BLaER1 treated with 17β-estradiol and CSF1 and Interleukin-3, amounts not matched to agents 10 nM and 100 nM (cell line): ENCODE data around the gene RPN2.

Source experiments
- H3K27ac ChIP-seq, 11 experiments: shearing (Covaris generic); formaldehyde crosslinking; 2 replicates each; pipeline ENCODE4 v1.8.1; 2022
- H3K27me3 ChIP-seq, 11 experiments: shearing (Covaris generic); formaldehyde crosslinking; 2 replicates each; pipeline ENCODE4 v1.8.1; 2022
- H3K36me3 ChIP-seq, 11 experiments: shearing (Covaris generic); formaldehyde crosslinking; 2 replicates each; pipeline ENCODE4 v1.8.1; 2022
- H3K4me1 ChIP-seq, 10 experiments: shearing (Covaris generic); formaldehyde crosslinking; 2 replicates each; pipeline ENCODE4 v1.8.1; 2022
- H3K4me2 ChIP-seq, 11 experiments: shearing (Covaris generic); formaldehyde crosslinking; 2 replicates each; pipeline ENCODE4 v1.8.1; 2022
- H3K4me3 ChIP-seq, 10 experiments: shearing (Covaris generic); formaldehyde crosslinking; 2 replicates each; pipeline ENCODE4 v1.8.1; 2022
- H3K9ac ChIP-seq, 11 experiments: shearing (Covaris generic); formaldehyde crosslinking; 2 replicates each; pipeline ENCODE4 v1.8.1; 2022
- H3K9me3 ChIP-seq, 11 experiments: shearing (Covaris generic); formaldehyde crosslinking; replicated peaks in 1 of 11; 2 replicates each; pipeline ENCODE4 v1.8.1; 2022
- H4K20me1 ChIP-seq, 11 experiments: shearing (Covaris generic); formaldehyde crosslinking; 2 replicates each; pipeline ENCODE4 v1.8.1; 2022
- Cebpa-rat ChIP-seq, 11 experiments: shearing (Covaris generic); IDR thresholded peaks; 2 replicates each; pipeline ENCODE4 v1.8.1; 2022

Gene RPN2

DNA sequence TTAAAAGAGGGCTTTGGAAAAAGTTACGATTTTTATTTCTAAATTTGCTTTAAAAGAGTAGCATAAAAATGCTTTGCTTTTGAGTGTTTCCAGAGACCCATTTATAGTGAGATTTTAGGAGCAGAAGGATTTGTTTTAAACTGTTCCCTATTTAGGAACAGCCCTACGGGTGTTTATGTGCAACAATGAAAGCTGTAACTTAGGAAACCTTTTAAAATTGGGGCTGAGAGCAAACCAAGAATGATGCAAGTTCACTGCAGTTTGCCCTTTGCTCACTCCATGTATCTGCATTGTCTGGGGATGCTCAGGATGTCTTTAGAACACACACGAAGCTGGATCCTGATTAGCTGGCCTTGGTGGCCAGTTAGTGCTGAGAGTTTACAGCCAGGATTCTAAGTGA, 41.6 kb downstream of the RPN2 start:
- H3K27me3 ChIP-seq, result no peaks in the 10 kb centered on the region
- peaks cover 78 to 100% (median 99%) of the 10 kb centered on the region in 11 experiments for H3K36me3 ChIP-seq
- peaks cover 0 to 25% (median 0%) of the 10 kb centered on the region in 10 experiments; a peak in 7 of 20 replicates for H3K4me1 ChIP-seq
- H4K20me1 ChIP-seq, result peaks cover 0 to 47% (median 18%) of the 10 kb centered on the region in 11 experiments; a peak in 17 of 22 replicates
- no peak for TF ChIP-seq Cebpa-rat (IDR thresholded peaks at IDR 0.05)
- 0 out of 22 replicates have a peak, but pooled peaks cover 0 to 4% (median 0%) of the 10 kb centered on the region in 11 experiments for H3K9me3 ChIP-seq
- H3K4me3 ChIP-seq, result no peak overlapping the region
- H3K4me2 ChIP-seq, result no peak overlapping the region
- no peak overlapping the region for H3K9ac ChIP-seq
- no peak overlapping the region for H3K27ac ChIP-seq

- no peak overlapping the region for H3K4me3 ChIP-seq
- no peak for TF ChIP-seq Cebpa-rat (IDR thresholded peaks at IDR 0.05)
- H3K9me3 ChIP-seq, result 0 out of 22 replicates have a peak, but pooled peaks cover 0 to 4% (median 0%) of the 10 kb centered on the region in 11 experiments
- peak overlapping the region in 1 of 11 experiments; percentile 39; a peak in 1 of 22 replicates for H3K27ac ChIP-seq
- H3K4me2 ChIP-seq, result peak overlapping the region in 3 of 11 experiments; percentile 24 to 75 (median 66); a peak in 5 of 22 replicates
- no peaks in the 10 kb centered on the region for H3K27me3 ChIP-seq
- H3K4me1 ChIP-seq, result peaks cover 0 to 25% (median 0%) of the 10 kb centered on the region in 10 experiments; a peak in 7 of 20 replicates
- H4K20me1 ChIP-seq, result peaks cover 0 to 47% (median 27%) of the 10 kb centered on the region in 11 experiments; a peak in 17 of 22 replicates
- peaks cover 78 to 100% (median 99%) of the 10 kb centered on the region in 11 experiments for H3K36me3 ChIP-seq
- no peak overlapping the region for H3K9ac ChIP-seq
Observed at GRCh38 chr20:37222086-37222485, 43.0 kb downstream of the RPN2 start.

DNA sequence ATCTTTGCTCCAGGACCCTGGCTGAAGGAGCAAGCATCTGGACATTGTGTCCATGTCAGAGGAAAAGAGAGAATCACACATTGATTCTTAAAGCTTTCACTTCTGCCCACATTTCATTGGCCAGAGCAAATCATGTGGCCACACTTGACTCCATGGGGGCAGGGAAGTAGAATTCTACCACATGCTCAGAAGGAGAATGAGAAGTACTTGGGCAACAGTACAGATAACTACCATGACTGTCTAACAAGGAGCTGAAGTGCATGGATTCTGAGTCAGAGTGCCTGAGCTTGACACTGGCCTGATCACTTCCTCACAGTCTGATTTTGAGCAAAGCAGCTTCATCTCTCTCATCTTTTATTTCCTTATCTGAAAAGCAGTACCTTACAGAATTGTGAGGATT, 43.9 kb downstream of the RPN2 start:
- TF ChIP-seq Cebpa-rat (IDR thresholded peaks at IDR 0.05), result no peak
- no peak overlapping the region for H3K4me3 ChIP-seq
- 0 out of 22 replicates have a peak, but pooled peaks cover 0 to 3% (median 0%) of the 10 kb centered on the region in 11 experiments for H3K9me3 ChIP-seq
- H3K9ac ChIP-seq, result no peak overlapping the region
- peaks cover 0 to 25% (median 0%) of the 10 kb centered on the region in 10 experiments; a peak in 7 of 20 replicates for H3K4me1 ChIP-seq
- peaks cover 0 to 48% (median 27%) of the 10 kb centered on the region in 11 experiments; a peak in 17 of 22 replicates for H4K20me1 ChIP-seq
- H3K4me2 ChIP-seq, result peak overlapping the region in 4 of 11 experiments; percentile 10 to 75 (median 45); a peak in 6 of 22 replicates
- H3K36me3 ChIP-seq, result peaks cover 78 to 100% (median 99%) of the 10 kb centered on the region in 11 experiments
- H3K27ac ChIP-seq, result peak overlapping the region in 4 of 11 experiments; percentile 34 to 62 (median 37); a peak in 8 of 22 replicates
- no peaks in the 10 kb centered on the region for H3K27me3 ChIP-seq

DNA sequence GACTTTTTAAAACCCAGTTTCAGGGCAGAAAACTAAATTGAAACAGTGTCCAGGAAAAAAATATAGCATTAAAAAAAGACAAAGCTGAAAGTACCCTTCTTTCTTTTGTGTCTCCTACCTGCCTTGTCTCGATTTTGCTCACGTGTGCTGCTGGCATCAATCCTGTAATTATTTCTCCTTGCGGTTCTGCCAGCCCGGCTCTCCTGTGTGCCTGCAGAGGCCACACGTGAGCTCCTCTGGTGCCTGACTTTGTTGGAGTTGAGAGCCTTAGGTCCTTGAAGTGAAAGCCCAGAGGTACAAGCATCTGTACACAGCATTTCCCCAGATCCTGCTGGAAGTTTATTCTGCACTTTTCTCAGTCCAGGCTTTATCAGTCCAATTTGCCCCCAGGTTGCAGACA, 46.0 kb downstream of the RPN2 start:
- TF ChIP-seq Cebpa-rat (IDR thresholded peaks at IDR 0.05), result no peak
- no peaks in the 10 kb centered on the region for H3K27me3 ChIP-seq
- peaks cover 78 to 100% (median 99%) of the 10 kb centered on the region in 11 experiments for H3K36me3 ChIP-seq
- H3K9ac ChIP-seq, result no peak overlapping the region
- H3K4me1 ChIP-seq, result peaks cover 0 to 25% (median 0%) of the 10 kb centered on the region in 10 experiments; a peak in 7 of 20 replicates
- H3K4me3 ChIP-seq, result no peak overlapping the region
- no peak overlapping the region for H3K4me2 ChIP-seq
- no peak overlapping the region for H3K27ac ChIP-seq
- peaks cover 0 to 60% (median 26%) of the 10 kb centered on the region in 11 experiments; a peak in 18 of 22 replicates for H4K20me1 ChIP-seq
- no peaks in the 10 kb centered on the region for H3K9me3 ChIP-seq

DNA sequence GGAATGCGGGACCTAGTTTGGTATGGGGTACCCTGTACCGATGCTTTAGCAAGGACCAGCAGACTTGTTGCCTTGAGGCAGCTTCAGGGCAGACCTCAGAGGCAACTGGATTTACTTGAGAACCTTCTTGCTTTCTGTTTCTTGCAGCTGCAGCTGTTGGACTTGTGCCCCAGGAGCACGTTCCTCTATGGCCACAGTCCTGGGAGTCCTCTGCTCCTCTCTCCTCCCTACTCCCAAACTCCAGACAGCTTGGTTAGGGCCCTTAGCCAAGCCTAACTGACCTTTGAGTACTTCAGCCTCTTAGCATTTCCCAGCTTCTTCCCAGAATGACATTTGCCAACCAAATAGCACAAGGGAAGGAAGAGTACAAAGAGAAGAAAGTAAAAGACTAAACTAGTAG, 47.8 kb downstream of the RPN2 start:
- no peak for TF ChIP-seq Cebpa-rat (IDR thresholded peaks at IDR 0.05)
- Histone ChIP-seq H3K27ac (no peak overlapping the region), H3K4me2 (no peak overlapping the region), H4K20me1 (peaks cover 0 to 54% (median 18%) of the 10 kb centered on the region in 11 experiments; a peak in 17 of 22 replicates), H3K9ac (no peak overlapping the region), H3K4me3 (no peak overlapping the region), H3K27me3 (no peaks in the 10 kb centered on the region), H3K36me3 (peaks cover 83 to 100% (median 100%) of the 10 kb centered on the region in 11 experiments), H3K4me1 (peaks cover 0 to 21% (median 0%) of the 10 kb centered on the region in 10 experiments; a peak in 7 of 20 replicates), H3K9me3 (no peaks in the 10 kb centered on the region)

DNA sequence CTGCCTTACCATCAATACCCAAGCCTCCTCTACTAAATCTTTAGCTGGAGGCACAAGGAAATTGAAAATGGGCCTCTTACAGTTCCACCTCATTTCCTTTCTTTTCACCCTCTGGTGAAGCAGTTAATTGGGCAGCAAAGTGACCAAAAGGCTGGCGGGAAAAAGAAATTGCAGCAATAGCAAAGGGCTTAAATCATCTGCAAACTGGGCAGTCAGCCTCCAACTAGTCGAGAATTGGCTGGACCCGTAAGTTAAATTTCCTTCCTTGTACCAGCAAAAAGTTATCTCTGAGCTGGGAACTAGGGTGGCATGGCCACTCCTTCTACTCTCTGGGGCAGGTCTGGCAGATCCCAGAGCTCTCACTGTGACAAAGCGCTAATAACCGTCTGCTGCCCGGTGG, 49.0 kb downstream of the RPN2 start:
- H3K36me3 ChIP-seq, result peaks cover 95 to 100% (median 100%) of the 10 kb centered on the region in 11 experiments
- H3K4me2 ChIP-seq, result no peak overlapping the region
- peaks cover 0 to 11% (median 0%) of the 10 kb centered on the region in 10 experiments; a peak in 6 of 20 replicates for H3K4me1 ChIP-seq
- H3K9ac ChIP-seq, result no peak overlapping the region
- H3K27ac ChIP-seq, result no peak overlapping the region
- no peaks in the 10 kb centered on the region for H3K9me3 ChIP-seq
- no peaks in the 10 kb centered on the region for H3K27me3 ChIP-seq
- no peak for TF ChIP-seq Cebpa-rat (IDR thresholded peaks at IDR 0.05)
- peaks cover 0 to 63% (median 17%) of the 10 kb centered on the region in 11 experiments; a peak in 14 of 22 replicates for H4K20me1 ChIP-seq
- no peak overlapping the region for H3K4me3 ChIP-seq

DNA sequence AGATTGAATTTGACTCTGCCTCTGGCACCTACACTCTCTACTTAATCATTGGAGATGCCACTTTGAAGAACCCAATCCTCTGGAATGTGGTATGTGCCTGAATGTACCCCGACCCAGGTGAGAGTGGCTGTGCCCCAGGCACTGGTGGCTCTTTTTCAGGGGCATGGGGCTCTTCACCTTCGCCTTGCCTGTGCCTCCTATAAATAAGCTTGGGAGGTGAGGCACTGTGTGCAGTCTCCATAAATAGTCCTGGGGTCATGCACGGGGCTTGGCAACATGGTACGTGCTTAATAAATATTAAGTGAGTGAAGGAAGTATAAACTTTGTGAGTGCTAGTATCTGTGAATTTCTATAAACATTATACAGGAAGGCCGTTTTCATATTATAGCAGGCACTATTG, 49.5 kb downstream of the RPN2 start:
- Histone ChIP-seq H3K9ac (no peak overlapping the region), H3K36me3 (peaks cover 100% of the 10 kb centered on the region in 11 experiments), H3K4me3 (no peak overlapping the region), H3K4me2 (no peak overlapping the region), H3K27me3 (no peaks in the 10 kb centered on the region), H4K20me1 (peaks cover 0 to 68% (median 17%) of the 10 kb centered on the region in 11 experiments; a peak in 18 of 22 replicates), H3K4me1 (peaks cover 0 to 6% (median under 1%) of the 10 kb centered on the region in 10 experiments; a peak in 8 of 20 replicates), H3K9me3 (no peaks in the 10 kb centered on the region), H3K27ac (no peak overlapping the region)
- no peak for TF ChIP-seq Cebpa-rat (IDR thresholded peaks at IDR 0.05)

DNA sequence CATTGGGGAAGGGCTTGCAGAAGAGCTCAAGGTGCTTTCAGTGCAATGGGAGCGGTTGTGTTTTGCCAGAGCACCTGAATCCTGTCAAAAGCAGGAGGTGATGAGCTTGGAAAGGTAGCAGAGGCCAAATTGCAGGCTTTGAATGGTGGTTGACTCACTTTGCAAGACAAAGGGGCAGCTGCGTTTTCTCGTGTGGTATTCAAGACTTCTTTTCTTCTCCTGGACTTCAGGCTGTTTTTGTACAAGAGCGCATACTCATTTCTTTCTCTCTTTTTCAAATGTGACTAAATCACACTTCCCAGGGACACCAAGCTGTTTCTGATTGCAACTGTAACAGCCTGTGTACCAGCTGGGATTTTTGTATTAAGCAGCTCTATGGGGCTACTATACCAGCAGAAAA, 50.2 kb downstream of the RPN2 start:
- no peak overlapping the region for H3K9ac ChIP-seq

GRCh38 chr20:37230200-37230599, 51.1 kb downstream of the RPN2 start:
- TF ChIP-seq Cebpa-rat (IDR thresholded peaks at IDR 0.05), result no peak
- Histone ChIP-seq H3K4me1 (peaks cover 0 to 18% (median 10%) of the 10 kb centered on the region in 10 experiments; a peak in 14 of 20 replicates), H3K27ac (no peak overlapping the region), H3K9me3 (no peaks in the 10 kb centered on the region), H3K36me3 (peaks cover 100% of the 10 kb centered on the region in 11 experiments), H3K4me3 (no peak overlapping the region), H3K27me3 (no peaks in the 10 kb centered on the region), H3K4me2 (no peak overlapping the region), H4K20me1 (peaks cover 0 to 80% (median 30%) of the 10 kb centered on the region in 11 experiments; a peak in 18 of 22 replicates), H3K9ac (0 out of 22 replicates have a peak overlapping the region, but pooled peaks of 1 of the 11 experiments have one; percentile 3)

More for the DNA sequence above, 50.2 kb downstream of the RPN2 start:
- Histone ChIP-seq H3K27ac (no peak overlapping the region), H3K9me3 (no peaks in the 10 kb centered on the region), H3K36me3 (peaks cover 100% of the 10 kb centered on the region in 11 experiments), H3K27me3 (no peaks in the 10 kb centered on the region), H3K4me3 (no peak overlapping the region), H4K20me1 (peaks cover 0 to 75% (median 22%) of the 10 kb centered on the region in 11 experiments; a peak in 18 of 22 replicates), H3K4me1 (peaks cover 0 to 9% (median 2%) of the 10 kb centered on the region in 10 experiments; a peak in 10 of 20 replicates), H3K4me2 (no peak overlapping the region)
- TF ChIP-seq Cebpa-rat (IDR thresholded peaks at IDR 0.05), result no peak
